Hepatocyte (in vitro differentiated cells): ENCODE measurements around the gene DEFB110.

Source experiments
- EZH2 ChIP-seq: fragments of 200-600 bp; sonication (generic); IDR thresholded peaks from 2 replicates; pipeline ENCODE4 v1.6.1; 2016; ENCODE audit warnings: antibody characterized with exemption, mild to moderate bottlenecking, borderline replicate concordance
- EZH2phosphoT487 ChIP-seq: fragments of 200-600 bp; sonication (generic); IDR thresholded peaks from one replicate; pipeline ENCODE4 v1.6.1; 2018; ENCODE audit warnings: antibody characterized with exemption, mild to moderate bottlenecking, low read depth, moderate library complexity; ENCODE audit not compliant: unreplicated experiment, severe bottlenecking
- TF ChIP-seq, protein P1 (sequence below): fragments of 200-600 bp; sonication (generic); IDR thresholded peaks from 2 replicates; pipeline ENCODE4 v1.5.1; 2016; ENCODE audit warnings: antibody characterized with exemption, mild to moderate bottlenecking; ENCODE audit not compliant: poor library complexity

DNA sequence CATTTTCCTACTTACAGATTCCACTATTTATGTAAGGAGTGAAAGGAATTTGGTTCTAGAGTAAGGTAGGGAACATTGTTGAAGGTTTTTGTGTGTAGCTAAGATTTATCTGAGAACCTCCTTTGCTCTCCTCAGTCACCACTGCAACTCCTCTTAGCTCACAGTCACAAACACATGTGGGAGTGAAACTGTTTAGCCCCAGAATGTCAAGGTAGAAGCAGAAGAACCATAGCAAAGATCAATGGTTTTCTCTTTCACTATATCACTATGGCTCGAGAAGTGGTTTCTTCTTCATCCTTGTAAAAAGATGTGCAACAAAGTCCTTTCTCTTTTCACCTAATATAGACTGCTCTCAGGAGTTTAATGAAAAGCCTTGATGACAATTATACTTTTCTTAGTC, 34.4 kb upstream of the DEFB110 start:
- TF ChIP-seq, protein P1, sequence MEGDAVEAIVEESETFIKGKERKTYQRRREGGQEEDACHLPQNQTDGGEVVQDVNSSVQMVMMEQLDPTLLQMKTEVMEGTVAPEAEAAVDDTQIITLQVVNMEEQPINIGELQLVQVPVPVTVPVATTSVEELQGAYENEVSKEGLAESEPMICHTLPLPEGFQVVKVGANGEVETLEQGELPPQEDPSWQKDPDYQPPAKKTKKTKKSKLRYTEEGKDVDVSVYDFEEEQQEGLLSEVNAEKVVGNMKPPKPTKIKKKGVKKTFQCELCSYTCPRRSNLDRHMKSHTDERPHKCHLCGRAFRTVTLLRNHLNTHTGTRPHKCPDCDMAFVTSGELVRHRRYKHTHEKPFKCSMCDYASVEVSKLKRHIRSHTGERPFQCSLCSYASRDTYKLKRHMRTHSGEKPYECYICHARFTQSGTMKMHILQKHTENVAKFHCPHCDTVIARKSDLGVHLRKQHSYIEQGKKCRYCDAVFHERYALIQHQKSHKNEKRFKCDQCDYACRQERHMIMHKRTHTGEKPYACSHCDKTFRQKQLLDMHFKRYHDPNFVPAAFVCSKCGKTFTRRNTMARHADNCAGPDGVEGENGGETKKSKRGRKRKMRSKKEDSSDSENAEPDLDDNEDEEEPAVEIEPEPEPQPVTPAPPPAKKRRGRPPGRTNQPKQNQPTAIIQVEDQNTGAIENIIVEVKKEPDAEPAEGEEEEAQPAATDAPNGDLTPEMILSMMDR: no peak
- TF ChIP-seq EZH2phosphoT487 (no peak), EZH2 (no peak)
